Measurements from ENCODE around the gene ETHE1. TPM values are rescaled to one million over a fixed set of nuclear protein-coding genes. Genes with fewer than 3 reads are reported as not detected.

ETHE1 gene
- total RNA-seq, 4 donors from 2014 or later: 44.3 to 76.0 (median 57.8) TPM

- peak overlapping the region; percentile 88 for H3K27ac ChIP-seq
- H3K4me1 ChIP-seq: peaks cover 65% of the 10 kb centered on the region
- WGBS: 19% methylated on average over 20 of the region's 33 CpGs
- H3K36me3 ChIP-seq: peaks cover 9% of the 10 kb centered on the region
- DNase-seq (ENCODE audit: low spot score in 2 of 2): peak; percentile 90
- no peak for TF ChIP-seq EP300 (IDR thresholded peaks at IDR 0.05)
- TF ChIP-seq POLR2A (IDR thresholded peaks at IDR 0.05): no peak
- no peak for TF ChIP-seq POLR2AphosphoS5 (IDR thresholded peaks at IDR 0.05)
- no peak for TF ChIP-seq CTCF (IDR thresholded peaks at IDR 0.05)
- H3K4me3 ChIP-seq: peak overlapping the region; percentile 56
- no peaks in the 10 kb centered on the region for H3K27me3 ChIP-seq
- no peaks in the 10 kb centered on the region for H3K9me3 ChIP-seq
Observed at GRCh38 chr19:43464134-43464775, 62.7 kb downstream of the ETHE1 start.

- H3K27ac ChIP-seq: peak overlapping the region; percentile 88
- peak overlapping the region; percentile 56 for H3K4me3 ChIP-seq
- TF ChIP-seq EP300 (IDR thresholded peaks at IDR 0.05): peak; percentile 12
- TF ChIP-seq CTCF (IDR thresholded peaks at IDR 0.05): no peak
- no peak for TF ChIP-seq POLR2AphosphoS5 (IDR thresholded peaks at IDR 0.05)
- TF ChIP-seq POLR2A (IDR thresholded peaks at IDR 0.05): no peak
- H3K36me3 ChIP-seq: peaks cover 9% of the 10 kb centered on the region
- no peaks in the 10 kb centered on the region for H3K9me3 ChIP-seq
- WGBS: under 1% methylated on average over 48 of the region's 57 CpGs
- H3K27me3 ChIP-seq: no peaks in the 10 kb centered on the region
- peaks cover 58% of the 10 kb centered on the region for H3K4me1 ChIP-seq
- peak; percentile 99 for DNase-seq (ENCODE audit: low spot score in 2 of 2)
Observed at GRCh38 chr19:43463381-43464133, 63.4 kb downstream of the ETHE1 start.

GRCh38 chr19:43462785-43463380 lies 64.1 kb downstream of the ETHE1 start:
- Histone ChIP-seq H3K9me3 (no peaks in the 10 kb centered on the region), H3K27me3 (no peaks in the 10 kb centered on the region), H3K36me3 (peaks cover 9% of the 10 kb centered on the region), H3K27ac (peak overlapping the region; percentile 88), H3K4me1 (peaks cover 51% of the 10 kb centered on the region), H3K4me3 (peak overlapping the region; percentile 56)
- DNase-seq (ENCODE audit: low spot score in 2 of 2): no peak
- WGBS: 54% methylated on average over 3 of the region's 33 CpGs
- TF ChIP-seq EP300 (IDR thresholded peaks at IDR 0.05): no peak
- TF ChIP-seq POLR2AphosphoS5 (IDR thresholded peaks at IDR 0.05): peak in 1 of 3 donors; percentile 26
- TF ChIP-seq POLR2A (IDR thresholded peaks at IDR 0.05): no peak
- no peak for TF ChIP-seq CTCF (IDR thresholded peaks at IDR 0.05)

DNA sequence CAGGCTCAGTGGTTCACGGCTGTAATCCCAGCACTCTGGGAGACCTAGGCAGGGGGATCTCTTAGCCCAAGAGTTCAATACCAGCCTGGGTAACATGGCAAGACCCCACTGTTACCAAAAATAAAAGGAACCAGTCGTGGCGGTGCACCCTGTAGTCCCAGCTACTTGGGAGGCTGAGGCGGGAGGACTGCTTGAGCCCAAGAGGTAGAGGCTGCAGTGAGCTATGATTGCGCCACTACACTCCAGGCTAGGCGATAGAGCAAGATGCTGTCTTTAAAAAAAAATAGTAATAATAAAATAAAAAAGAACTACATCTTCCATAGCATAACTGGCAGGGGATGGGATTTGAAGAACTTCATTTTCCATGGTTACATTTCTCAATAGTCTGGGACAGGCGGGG lies 64.6 kb downstream of the ETHE1 start:
- peak overlapping the region; percentile 88 for H3K27ac ChIP-seq
- peaks cover 9% of the 10 kb centered on the region for H3K36me3 ChIP-seq
- DNase-seq (ENCODE audit: low spot score in 2 of 2): no peak
- no peaks in the 10 kb centered on the region for H3K9me3 ChIP-seq
- peaks cover 46% of the 10 kb centered on the region for H3K4me1 ChIP-seq
- 91% methylated on average over 7 of the region's 7 CpGs for WGBS
- H3K4me3 ChIP-seq: peak overlapping the region; percentile 56
- TF ChIP-seq CTCF (IDR thresholded peaks at IDR 0.05): no peak
- TF ChIP-seq POLR2AphosphoS5 (IDR thresholded peaks at IDR 0.05): no peak
- TF ChIP-seq EP300 (IDR thresholded peaks at IDR 0.05): no peak
- TF ChIP-seq POLR2A (IDR thresholded peaks at IDR 0.05): no peak
- no peaks in the 10 kb centered on the region for H3K27me3 ChIP-seq

DNA sequence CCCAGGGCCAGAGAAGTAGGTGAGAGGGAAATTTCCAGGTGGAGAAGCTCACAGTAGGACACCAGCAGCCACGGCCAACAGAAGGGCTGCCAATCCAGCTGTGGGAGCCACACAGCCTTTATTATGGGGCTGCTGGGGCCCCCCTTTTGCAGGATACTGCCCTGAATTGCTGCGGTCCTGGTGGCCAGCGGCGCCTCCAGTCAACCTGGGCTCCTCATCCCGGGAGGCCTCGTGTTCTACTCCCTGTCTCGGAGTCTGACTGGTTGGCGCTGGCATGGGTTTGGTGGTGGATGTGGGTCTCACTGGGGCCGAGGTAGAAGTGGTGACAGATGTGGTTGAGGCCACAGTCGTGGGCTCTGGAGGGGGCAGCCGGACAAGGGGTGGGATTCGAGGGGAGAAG lies 65.7 kb downstream of the ETHE1 start:
- Histone ChIP-seq H3K9me3 (no peaks in the 10 kb centered on the region), H3K4me1 (peaks cover 39% of the 10 kb centered on the region), H3K4me3 (no peak overlapping the region), H3K27me3 (no peaks in the 10 kb centered on the region), H3K27ac (no peak overlapping the region), H3K36me3 (peaks cover 9% of the 10 kb centered on the region)
- TF ChIP-seq CTCF (IDR thresholded peaks at IDR 0.05) (no peak), EP300 (IDR thresholded peaks at IDR 0.05) (no peak)
- no peak for DNase-seq (ENCODE audit: low spot score in 2 of 2)
- WGBS: 84% methylated on average over 6 of the region's 12 CpGs
